A549 (cell line): Measurements from ENCODE around the gene DTNB. TPM values are rescaled to one million over a fixed set of nuclear protein-coding genes. Genes with fewer than 3 reads are reported as not detected.
A peak's percentile ranks its signal among the peaks of the same experiment; 100 is the strongest.

Source experiments
- ATAC-seq, 2 experiments: fragments of 200-7000 bp in 1 of 2; fragments of >200 bp in 1 of 2; cut with Nextera tagmentation in 1 of 2; cut with Tn5 transposase in 1 of 2; 3 replicates each; pipeline versions ENCODE4 v1.8.0 to v1.9.1; 2018 to 2020; ENCODE audit warnings: mild to moderate bottlenecking in 1 of 2, moderate library complexity in 1 of 2
- CTCF ChIA-PET: fragments of 300-600 bp; sonication (Branson Sonifier 250); formaldehyde crosslinking; extraction: SDS; loops from one replicate; lab custom pipeline; 2021; ENCODE audit warnings: antibody characterized with exemption, inconsistent platforms; lab: Yijun Ruan, JAX
- POLR2A ChIA-PET: fragments of 350-600 bp; formaldehyde crosslinking; extraction: SDS; loops from one replicate; lab custom pipeline; 2021; ENCODE audit warnings: antibody characterized with exemption, inconsistent platforms; lab: Yijun Ruan, JAX
- DNase-seq, 2 experiments: peaks; one replicate each; pipeline versions ENCODE4 v3.0.0 to v3.0.0-alpha.2; 2011 to 2016; ENCODE audit warnings: low read depth in 1 of 2, low spot score in 1 of 2
- FAIRE-seq: peaks from 2 replicates; lab custom pipeline; 2011; peaks lifted over from hg19 to GRCh38; lab: Jason Lieb, UNC
- H3K27ac ChIP-seq, 2 experiments: fragments of >200 bp; sonication (Bioruptor Twin); formaldehyde crosslinking; 3 replicates each; pipeline ENCODE4 v1.5.1; 2016 to 2017
- H3K4me1 ChIP-seq: fragments of >200 bp; sonication (Bioruptor Twin); formaldehyde crosslinking; 3 replicates; pipeline ENCODE4 v1.6.1; 2016
- H3K4me2 ChIP-seq: fragments of >200 bp; sonication (Bioruptor Twin); formaldehyde crosslinking; 3 replicates; pipeline ENCODE4 v1.6.1; 2016
- H3K4me3 ChIP-seq: fragments of >200 bp; sonication (Bioruptor Twin); formaldehyde crosslinking; 3 replicates; pipeline ENCODE4 v1.5.1; 2016
- H3K9me3 ChIP-seq: fragments of >200 bp; sonication (Bioruptor Twin); formaldehyde crosslinking; 3 replicates; pipeline ENCODE4 v1.6.1; 2016
- CHD2 ChIP-seq: fragments of 150-350 bp; IDR thresholded peaks from 2 replicates; pipeline ENCODE4 v1.6.1; 2014; ENCODE audit warnings: low read length; ENCODE audit not compliant: partially characterized antibody
- ELK1 ChIP-seq: fragments of 150-350 bp; IDR thresholded peaks from 2 replicates; pipeline ENCODE4 v1.6.1; 2014; ENCODE audit warnings: low read depth, mild to moderate bottlenecking, low read length
- ESRRA ChIP-seq: fragments of 150-350 bp; IDR thresholded peaks from 2 replicates; pipeline ENCODE4 v1.6.1; 2014; ENCODE audit warnings: mild to moderate bottlenecking, low read length, borderline replicate concordance
- FOXS1 ChIP-seq: fragments of 250-450 bp; sonication (Bioruptor Pico); IDR thresholded peaks from 2 replicates; pipeline ENCODE4 v1.5.0; 2020; ENCODE audit warnings: mild to moderate bottlenecking, moderate library complexity
- HOXA7 ChIP-seq: fragments of 250-450 bp; sonication (Bioruptor Pico); IDR thresholded peaks from 2 replicates; pipeline ENCODE4 v1.5.0; 2020; ENCODE audit warnings: mild to moderate bottlenecking, moderate library complexity
- HOXB5 ChIP-seq: fragments of 250-450 bp; sonication (Bioruptor Pico); IDR thresholded peaks from 2 replicates; pipeline ENCODE4 v1.5.0; 2020; ENCODE audit warnings: mild to moderate bottlenecking, moderate library complexity
- JUN ChIP-seq, 2 experiments: fragments of >200 bp; sonication (Bioruptor Twin); formaldehyde crosslinking; IDR thresholded peaks; 2 replicates in 1 of 2; 3 replicates in 1 of 2; pipeline ENCODE4 v1.6.1; 2016 to 2017
- KDM1A ChIP-seq: fragments of 200-600 bp; sonication (generic); IDR thresholded peaks from 2 replicates; pipeline ENCODE4 v1.6.1; 2016; ENCODE audit warnings: low read depth, mild to moderate bottlenecking
- KDM5A ChIP-seq: fragments of 200-600 bp; sonication (generic); IDR thresholded peaks from 2 replicates; pipeline ENCODE4 v1.6.1; 2016; ENCODE audit warnings: antibody characterized with exemption, mild to moderate bottlenecking
- MAZ ChIP-seq: fragments of 150-350 bp; IDR thresholded peaks from 2 replicates; pipeline ENCODE4 v1.6.1; 2014; ENCODE audit warnings: antibody characterized with exemption, low read depth, low read length, borderline replicate concordance
- MYC ChIP-seq: IDR thresholded peaks from 2 replicates; pipeline ENCODE4 v1.6.1; 2012; ENCODE audit warnings: mild to moderate bottlenecking, inconsistent platforms, low read length, improper control_type of control experiment, borderline replicate concordance
- NR3C1 ChIP-seq: fragments of >200 bp; sonication (Bioruptor Twin); formaldehyde crosslinking; IDR thresholded peaks from 3 replicates; pipeline ENCODE4 v1.6.1; 2017
- PHF8 ChIP-seq: fragments of 200-600 bp; sonication (generic); IDR thresholded peaks from 2 replicates; pipeline ENCODE4 v1.6.1; 2016; ENCODE audit warnings: low read depth, mild to moderate bottlenecking, antibody characterized with exemption, moderate library complexity, borderline replicate concordance
- RAD21 ChIP-seq, 2 experiments: fragments of >200 bp in 1 of 2; sonication (Bioruptor Twin) in 1 of 2; formaldehyde crosslinking in 1 of 2; IDR thresholded peaks in 1 of 2; conservative IDR thresholded peaks in 1 of 2; 2 replicates in 1 of 2; 3 replicates in 1 of 2; pipeline ENCODE4 v1.6.1; 2012 to 2018; ENCODE audit warnings: inconsistent platforms in 1 of 2
- RFX5 ChIP-seq: fragments of 450-650 bp; IDR thresholded peaks from 2 replicates; pipeline ENCODE4 v1.7.1; 2014; ENCODE audit warnings: antibody characterized with exemption, mild to moderate bottlenecking, moderate library complexity
- TFCP2L1 ChIP-seq: fragments of 250-450 bp; sonication (Bioruptor Pico); IDR thresholded peaks from 2 replicates; pipeline ENCODE4 v1.5.0; 2021; ENCODE audit warnings: mild to moderate bottlenecking
- ZC3H11A ChIP-seq: fragments of 450-650 bp; IDR thresholded peaks from 2 replicates; pipeline ENCODE4 v1.6.1; 2014; ENCODE audit warnings: antibody characterized with exemption, mild to moderate bottlenecking
- ZFP36 ChIP-seq: fragments of 450-650 bp; IDR thresholded peaks from 2 replicates; pipeline ENCODE4 v1.6.1; 2014; ENCODE audit warnings: borderline replicate concordance; ENCODE audit not compliant: partially characterized antibody
- WGBS: methylation state at CpG from one replicate; pipeline ENCODE4 v1.1.6; 2017; ENCODE audit errors: missing lambda C conversion rate; 5-methylcytosine and 5-hydroxymethylcytosine counted together
- polyA plus RNA-seq, 4 experiments: library from polyadenylated mRNA; depleted of rRNA in 3 of 4; stranded (reverse); fragments of >200 nt; fragmentation: RNase III in 1 of 4; extraction: RNeasy Plus Mini Kit Qiagen cat#74134 plus additional on column Dnase treatment in 1 of 4; gene quantifications; 2 replicates in 3 of 4; 3 replicates in 1 of 4; pipeline ENCODE4 v1.2.3, GENCODE V29; 2011 to 2017
- TF ChIP-seq, protein P1 (sequence below): fragments of >200 bp; sonication (Bioruptor Twin); formaldehyde crosslinking; IDR thresholded peaks from 3 replicates; pipeline ENCODE4 v1.6.1; 2016
- TF ChIP-seq, protein P2 (sequence below): IDR thresholded peaks from 2 replicates; pipeline ENCODE4 v1.6.1; 2012
- TF ChIP-seq, protein P3 (sequence below): IDR thresholded peaks from 2 replicates; pipeline ENCODE4 v1.6.1; 2012; ENCODE audit warnings: low read depth, borderline replicate concordance

The DTNB gene
- polyA plus RNA-seq, 2 of the 4 experiments (the other 2 are of a cell fraction): 11.2 to 32.6 TPM

- DNase-seq: no peak
- no peak overlapping the region for H3K4me3 ChIP-seq
- H3K9me3 ChIP-seq: no peaks in the 10 kb centered on the region
- FAIRE-seq: no peak
- peaks cover 7% of the 10 kb centered on the region; the same call in 2 of the 3 replicates for H3K4me1 ChIP-seq
- TF ChIP-seq, protein P1, sequence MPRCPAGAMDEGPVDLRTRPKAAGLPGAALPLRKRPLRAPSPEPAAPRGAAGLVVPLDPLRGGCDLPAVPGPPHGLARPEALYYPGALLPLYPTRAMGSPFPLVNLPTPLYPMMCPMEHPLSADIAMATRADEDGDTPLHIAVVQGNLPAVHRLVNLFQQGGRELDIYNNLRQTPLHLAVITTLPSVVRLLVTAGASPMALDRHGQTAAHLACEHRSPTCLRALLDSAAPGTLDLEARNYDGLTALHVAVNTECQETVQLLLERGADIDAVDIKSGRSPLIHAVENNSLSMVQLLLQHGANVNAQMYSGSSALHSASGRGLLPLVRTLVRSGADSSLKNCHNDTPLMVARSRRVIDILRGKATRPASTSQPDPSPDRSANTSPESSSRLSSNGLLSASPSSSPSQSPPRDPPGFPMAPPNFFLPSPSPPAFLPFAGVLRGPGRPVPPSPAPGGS: no peak
- TF ChIP-seq KDM5A (no peak), CHD2 (no peak), MAZ (no peak), ZC3H11A (no peak), RFX5 (no peak), HOXB5 (CRISPR knock-in tag) (no peak), HOXA7 (CRISPR knock-in tag) (no peak), ELK1 (no peak), RAD21 (conservative IDR thresholded peaks at IDR 0.05 in 1 of 2, IDR thresholded peaks at IDR 0.05 in 1 of 2) (no peak), ZFP36 (no peak), FOXS1 (CRISPR knock-in tag) (no peak)
- TF ChIP-seq, protein P2, sequence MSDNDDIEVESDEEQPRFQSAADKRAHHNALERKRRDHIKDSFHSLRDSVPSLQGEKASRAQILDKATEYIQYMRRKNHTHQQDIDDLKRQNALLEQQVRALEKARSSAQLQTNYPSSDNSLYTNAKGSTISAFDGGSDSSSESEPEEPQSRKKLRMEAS: no peak
- TF ChIP-seq, all 56 proteins: peak for 0
- Histone ChIP-seq H3K27ac (no peak overlapping the region), H3K4me2 (no peak overlapping the region)
- ATAC-seq: no peak
- ChIA-PET POLR2A (interaction anchor here (0.6 kb wide), 1 partner anchor 13 kb away, joined by 3 read pairs; no protein-coding TSS in a partner anchor), CTCF (interaction anchor here (0.7 to 3.0 kb wide), 5 partner anchors 11 to 1360 kb away, joined by 5 to 45 read pairs (median 24); partner anchors contain the start of gene DNMT3A)
- WGBS: 70% methylated on average over 4 of the region's 7 CpGs
These were observed 309.6 kb downstream of the DTNB start for GRCh38 chr2:25363733-25364132.

DNA sequence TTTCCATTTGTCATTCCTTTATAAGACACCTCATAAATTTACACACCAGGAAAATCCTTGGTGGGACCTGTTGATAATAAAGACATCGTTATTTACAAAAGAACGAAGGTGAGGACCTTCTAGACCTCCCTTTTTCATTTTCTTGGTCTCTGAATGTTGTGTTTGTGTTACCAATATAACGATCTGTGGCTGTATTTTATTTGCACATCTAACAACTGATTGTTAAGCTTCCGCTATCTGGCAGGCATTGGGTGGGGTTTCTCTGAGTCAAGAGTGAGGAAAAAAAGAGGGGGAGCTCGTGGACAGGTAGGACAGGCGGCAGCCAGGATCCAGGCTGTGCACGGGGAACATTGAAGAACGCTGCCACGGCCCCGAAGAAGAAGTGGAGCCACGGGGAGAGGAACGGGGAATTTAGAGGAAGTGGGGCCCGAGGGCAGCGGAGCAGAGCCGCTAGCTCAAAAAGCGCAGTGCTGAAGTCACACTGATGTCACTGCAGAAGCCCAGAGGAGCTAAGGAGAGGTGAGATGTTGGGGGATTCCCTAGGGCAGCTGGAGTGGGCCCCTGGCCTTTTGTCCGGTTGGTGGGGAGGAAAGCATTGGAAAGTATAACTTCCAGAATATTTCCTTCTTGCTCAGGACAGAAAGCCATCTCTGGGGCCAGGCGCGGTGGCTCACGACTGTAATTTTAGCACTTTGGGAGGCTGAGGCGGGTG lies 310.8 kb downstream of the DTNB start:
- peaks cover 7% of the 10 kb centered on the region; the same call in 2 of the 3 replicates for H3K4me1 ChIP-seq
- TF ChIP-seq KDM5A (no peak), PHF8 (no peak), JUN (IDR thresholded peaks at IDR 0.05) (no peak), HOXB5 (CRISPR knock-in tag) (no peak), KDM1A (no peak), MAZ (no peak), ESRRA (no peak), TFCP2L1 (no peak), NR3C1 (no peak), MYC (no peak)
- TF ChIP-seq, protein P2: no peak
- TF ChIP-seq, protein P3, sequence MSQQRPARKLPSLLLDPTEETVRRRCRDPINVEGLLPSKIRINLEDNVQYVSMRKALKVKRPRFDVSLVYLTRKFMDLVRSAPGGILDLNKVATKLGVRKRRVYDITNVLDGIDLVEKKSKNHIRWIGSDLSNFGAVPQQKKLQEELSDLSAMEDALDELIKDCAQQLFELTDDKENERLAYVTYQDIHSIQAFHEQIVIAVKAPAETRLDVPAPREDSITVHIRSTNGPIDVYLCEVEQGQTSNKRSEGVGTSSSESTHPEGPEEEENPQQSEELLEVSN: no peak
- H3K9me3 ChIP-seq: no peaks in the 10 kb centered on the region
- H3K4me3 ChIP-seq: peak overlapping the region; percentile 30
- FAIRE-seq: peak; percentile 86
- H3K27ac ChIP-seq: peak overlapping the region; percentile 58 to 79
- no peak for DNase-seq
- ChIA-PET CTCF (interaction anchor here (0.6 to 3.0 kb wide), 58 partner anchors 10 to 337 kb away, joined by 3 to 62 read pairs (median 4); partner anchors contain the start of gene DNMT3A), POLR2A (interaction anchor here (0.9 to 1.3 kb wide), 2 partner anchors 13 to 20 kb away, joined by 3 to 4 read pairs; partner anchors contain the start of gene DNMT3A)
- ATAC-seq: no peak
- 81% methylated on average over 21 of the region's 21 CpGs for WGBS
- peak overlapping the region; percentile 81 for H3K4me2 ChIP-seq
